ENCODE measurements around the gene BNIP5.
"Not testable (repeated sequence)": the region's sequence is repeated elsewhere in the genome, so short reads cannot be mapped to it uniquely, and the experiment has no call there.

The BNIP5 gene

GRCh38 chr6:36374194-36374593 is 37.5 kb upstream of the BNIP5 start:
- FAIRE-seq (no peak), DNase-seq (ENCODE audit: insufficient read length, low spot score) (no peak)
- no peak for TF ChIP-seq POLR2A (IDR thresholded peaks at IDR 0.05; ENCODE audit: low read depth, low read length)

- FAIRE-seq (no peak), DNase-seq (ENCODE audit: insufficient read length, low spot score) (no peak)
- TF ChIP-seq POLR2A (IDR thresholded peaks at IDR 0.05; ENCODE audit: low read depth, low read length), result no peak
These were observed 36.8 kb upstream of the BNIP5 start for GRCh38 chr6:36373368-36374019.

GRCh38 chr6:36372088-36372487 is 35.4 kb upstream of the BNIP5 start:
- no peak for TF ChIP-seq POLR2A (IDR thresholded peaks at IDR 0.05; ENCODE audit: low read depth, low read length)
- FAIRE-seq (no peak), DNase-seq (ENCODE audit: insufficient read length, low spot score) (no peak)

- TF ChIP-seq POLR2A (IDR thresholded peaks at IDR 0.05; ENCODE audit: low read depth, low read length), result no peak
- FAIRE-seq (no peak), DNase-seq (ENCODE audit: insufficient read length, low spot score) (no peak)
These were observed 34.5 kb upstream of the BNIP5 start for GRCh38 chr6:36371211-36371610.

GRCh38 chr6:36370638-36371037 is 34.0 kb upstream of the BNIP5 start:
- DNase-seq (ENCODE audit: insufficient read length, low spot score), result no peak
- no peak for FAIRE-seq
- TF ChIP-seq POLR2A (IDR thresholded peaks at IDR 0.05; ENCODE audit: low read depth, low read length), result no peak

- DNase-seq (ENCODE audit: insufficient read length, low spot score) (no peak), FAIRE-seq (no peak)
- TF ChIP-seq POLR2A (IDR thresholded peaks at IDR 0.05; ENCODE audit: low read depth, low read length), result no peak
These were observed 32.5 kb upstream of the BNIP5 start for GRCh38 chr6:36368921-36369865.

GRCh38 chr6:36368421-36368820 is 31.7 kb upstream of the BNIP5 start:
- no peak for FAIRE-seq
- DNase-seq (ENCODE audit: insufficient read length, low spot score), result no peak
- no peak for TF ChIP-seq POLR2A (IDR thresholded peaks at IDR 0.05; ENCODE audit: low read depth, low read length)

- DNase-seq (ENCODE audit: insufficient read length, low spot score) (no peak), FAIRE-seq (no peak)
- TF ChIP-seq POLR2A (IDR thresholded peaks at IDR 0.05; ENCODE audit: low read depth, low read length), result no peak
These were observed 31.1 kb upstream of the BNIP5 start for GRCh38 chr6:36367743-36368142.

- DNase-seq (ENCODE audit: insufficient read length, low spot score) (no peak), FAIRE-seq (no peak)
- TF ChIP-seq POLR2A (IDR thresholded peaks at IDR 0.05; ENCODE audit: low read depth, low read length), result no peak
These were observed 28.2 kb upstream of the BNIP5 start for GRCh38 chr6:36364669-36365479.

GRCh38 chr6:36364061-36364635 is 27.5 kb upstream of the BNIP5 start:
- FAIRE-seq, result not testable (repeated sequence)

GRCh38 chr6:36363371-36363752 is 26.7 kb upstream of the BNIP5 start:
- not testable (repeated sequence) for FAIRE-seq

More at GRCh38 chr6:36364061-36364635, 27.5 kb upstream of the BNIP5 start:
- not testable (repeated sequence) for DNase-seq (ENCODE audit: insufficient read length, low spot score)

GRCh38 chr6:36362551-36363370 is 26.1 kb upstream of the BNIP5 start:
- DNase-seq (ENCODE audit: insufficient read length, low spot score), result no peak
- FAIRE-seq, result no peak
- no peak for TF ChIP-seq POLR2A (IDR thresholded peaks at IDR 0.05; ENCODE audit: low read depth, low read length)

More at GRCh38 chr6:36363371-36363752, 26.7 kb upstream of the BNIP5 start:
- DNase-seq (ENCODE audit: insufficient read length, low spot score), result not testable (repeated sequence)

GRCh38 chr6:36361071-36361470 is 24.4 kb upstream of the BNIP5 start:
- no peak for TF ChIP-seq POLR2A (IDR thresholded peaks at IDR 0.05; ENCODE audit: low read depth, low read length)
- DNase-seq (ENCODE audit: insufficient read length, low spot score), result no peak
- FAIRE-seq, result no peak
